Lung (tissue), 12 donors: ENCODE results near the gene OPHN1. TPM values are rescaled to one million over a fixed set of nuclear protein-coding genes. Genes with fewer than 3 reads are reported as not detected.

Experiments used
- ATAC-seq: fragments of 200-7000 bp; cut with Tn5 transposase; one replicate; pipeline ENCODE4 v1.9.1; 2020; ENCODE audit warnings: moderate number of reproducible peaks; ENCODE audit not compliant: insufficient read depth, low FRiP score
- DNase-seq, 3 donors: peaks; one replicate each; pipeline ENCODE4 v3.0.0-alpha.2; 2013 to 2017
- H3K27ac ChIP-seq, 2 donors: one replicate each; pipeline ENCODE4 v1.5.1; 2013; ENCODE audit warnings: mild to moderate bottlenecking in 2 of 2, moderate library complexity in 2 of 2, control low read depth in 1 of 2, inconsistent platforms in 1 of 2, low read depth in 1 of 2, low read length in 1 of 2
- H3K27me3 ChIP-seq, 3 donors: one replicate each; pipeline ENCODE4 v1.5.1; 2013; ENCODE audit warnings: low read length in 2 of 3; ENCODE audit not compliant: control insufficient read depth in 3 of 3, insufficient read depth in 3 of 3
- H3K36me3 ChIP-seq, 4 donors: one replicate each; pipeline ENCODE4 v1.5.1; 2013; ENCODE audit warnings: low read length in 4 of 4, mild to moderate bottlenecking in 1 of 4, moderate library complexity in 1 of 4; ENCODE audit not compliant: control insufficient read depth in 4 of 4, insufficient read depth in 4 of 4
- H3K4me1 ChIP-seq, 5 donors: one replicate each; pipeline ENCODE4 v1.5.1; 2013; ENCODE audit warnings: low read length in 5 of 5, mild to moderate bottlenecking in 2 of 5, moderate library complexity in 1 of 5; ENCODE audit not compliant: control insufficient read depth in 5 of 5, insufficient read depth in 5 of 5
- H3K4me3 ChIP-seq: one replicate; pipeline ENCODE4 v1.5.1; 2013; ENCODE audit warnings: mild to moderate bottlenecking, control low read depth, moderate library complexity
- H3K9ac ChIP-seq, 2 donors: one replicate each; pipeline ENCODE4 v1.5.1; 2013; ENCODE audit warnings: low read length in 2 of 2, control low read depth in 1 of 2; ENCODE audit not compliant: insufficient read depth in 1 of 2
- H3K9me3 ChIP-seq, 4 donors: one replicate each; pipeline ENCODE4 v1.5.1; 2013; ENCODE audit warnings: low read length in 3 of 4, mild to moderate bottlenecking in 1 of 4, moderate library complexity in 1 of 4; ENCODE audit not compliant: control insufficient read depth in 4 of 4, insufficient read depth in 3 of 4
- CTCF ChIP-seq: IDR thresholded peaks from 2 replicates; pipeline ENCODE4 v1.5.1; 2012; ENCODE audit warnings: mild to moderate bottlenecking; ENCODE audit errors: control extremely low read depth, extremely low read depth
- WGBS, 2 donors: extraction: QIAGEN DNeasy Blood & Tissue Kit; methylation state at CpG; one replicate each; pipeline ENCODE4 v1.1.7; 2013; 5-methylcytosine and 5-hydroxymethylcytosine counted together
- polyA plus RNA-seq, 2 donors: library from polyadenylated mRNA; stranded (reverse); fragments of 200-250 nt; gene quantifications; one replicate each; pipeline ENCODE4 v1.2.1, GENCODE V29; 2013
- total RNA-seq, 2 donors: library from RNA; depleted of rRNA in 1 of 2; stranded (reverse); fragments of >200 nt in 1 of 2; gene quantifications; one replicate each; pipeline ENCODE4 v1.2.1, GENCODE V29; 2014 to 2021
- donor health status: control.
- donor health status: control.
- donor health status: Bipolar disorder and iron deficiency.
- donor health status: healthy.
- donor health status: DM: yes; HTN: yes; CAD: no.

OPHN1 gene
- total and polyA plus RNA-seq, 4 donors, result 1.1 to 22.0 (median 6.8) TPM

- H3K9me3 ChIP-seq, result no peaks in the 10 kb centered on the region
- no peak overlapping the region for H3K4me3 ChIP-seq
- H3K27me3 ChIP-seq, result no peaks in the 10 kb centered on the region
- H3K9ac ChIP-seq, result no peak overlapping the region
- 35 to 57% methylated on average over 6 of the region's 6 CpGs for WGBS, 2 donors
- no peak for TF ChIP-seq CTCF
- H3K27ac ChIP-seq, result no peak overlapping the region
- H3K36me3 ChIP-seq, result no peaks in the 10 kb centered on the region
- H3K4me1 ChIP-seq, result peaks cover 0 to 3% (median 0%) of the 10 kb centered on the region in 5 donors
- ATAC-seq (no peak), DNase-seq (no peak)
Observed at GRCh38 chrX:68461093-68461492, 27.8 kb upstream of the OPHN1 start.

- no peaks in the 10 kb centered on the region for H3K36me3 ChIP-seq
- H3K4me3 ChIP-seq, result no peak overlapping the region
- ATAC-seq (no peak), DNase-seq (no peak)
- no peak for TF ChIP-seq CTCF
- no peaks in the 10 kb centered on the region for H3K4me1 ChIP-seq
- H3K9ac ChIP-seq, result no peak overlapping the region
- peak overlapping the region in 1 of 2 donors; percentile 67 for H3K27ac ChIP-seq
- H3K27me3 ChIP-seq, result no peaks in the 10 kb centered on the region
- WGBS, 2 donors, result 82 to 85% methylated on average over 4 of the region's 4 CpGs
- H3K9me3 ChIP-seq, result no peaks in the 10 kb centered on the region
Observed at GRCh38 chrX:68455151-68455510, 21.8 kb upstream of the OPHN1 start.

GRCh38 chrX:68454476-68455150, 21.3 kb upstream of the OPHN1 start:
- WGBS, 2 donors, result 62 to 84% methylated on average over 8 of the region's 8 CpGs
- no peaks in the 10 kb centered on the region for H3K9me3 ChIP-seq
- no peaks in the 10 kb centered on the region for H3K4me1 ChIP-seq
- no peaks in the 10 kb centered on the region for H3K27me3 ChIP-seq
- no peak overlapping the region for H3K9ac ChIP-seq
- ATAC-seq (no peak), DNase-seq (no peak)
- no peak overlapping the region for H3K4me3 ChIP-seq
- peak overlapping the region in 1 of 2 donors; percentile 67 for H3K27ac ChIP-seq
- no peak for TF ChIP-seq CTCF
- no peaks in the 10 kb centered on the region for H3K36me3 ChIP-seq

GRCh38 chrX:68451720-68452119, 18.4 kb upstream of the OPHN1 start:
- H3K4me3 ChIP-seq, result no peak overlapping the region
- 64 to 75% methylated on average over 8 of the region's 8 CpGs for WGBS, 2 donors
- no peaks in the 10 kb centered on the region for H3K4me1 ChIP-seq
- no peak overlapping the region for H3K9ac ChIP-seq
- H3K9me3 ChIP-seq, result no peaks in the 10 kb centered on the region
- no peak for TF ChIP-seq CTCF
- no peak for DNase-seq
- no peak for ATAC-seq
- H3K27me3 ChIP-seq, result no peaks in the 10 kb centered on the region
- no peak overlapping the region for H3K27ac ChIP-seq
- no peaks in the 10 kb centered on the region for H3K36me3 ChIP-seq
